GM19438 (cell line): ENCODE measurements around the gene ATP6V1E1.

Experiments
- ATAC-seq: cut with Tn5 transposase; IDR thresholded peaks from one replicate; pipeline ENCODE4 v1.9.1; 2021; ENCODE audit warnings: low read depth; ENCODE audit not compliant: unreplicated experiment

Gene ATP6V1E1

GRCh38 chr22:17634696-17635095 is 6.1 kb upstream of the ATP6V1E1 start:
- no peak for ATAC-seq

GRCh38 chr22:17633998-17634323 is 5.4 kb upstream of the ATP6V1E1 start:
- no peak for ATAC-seq

DNA sequence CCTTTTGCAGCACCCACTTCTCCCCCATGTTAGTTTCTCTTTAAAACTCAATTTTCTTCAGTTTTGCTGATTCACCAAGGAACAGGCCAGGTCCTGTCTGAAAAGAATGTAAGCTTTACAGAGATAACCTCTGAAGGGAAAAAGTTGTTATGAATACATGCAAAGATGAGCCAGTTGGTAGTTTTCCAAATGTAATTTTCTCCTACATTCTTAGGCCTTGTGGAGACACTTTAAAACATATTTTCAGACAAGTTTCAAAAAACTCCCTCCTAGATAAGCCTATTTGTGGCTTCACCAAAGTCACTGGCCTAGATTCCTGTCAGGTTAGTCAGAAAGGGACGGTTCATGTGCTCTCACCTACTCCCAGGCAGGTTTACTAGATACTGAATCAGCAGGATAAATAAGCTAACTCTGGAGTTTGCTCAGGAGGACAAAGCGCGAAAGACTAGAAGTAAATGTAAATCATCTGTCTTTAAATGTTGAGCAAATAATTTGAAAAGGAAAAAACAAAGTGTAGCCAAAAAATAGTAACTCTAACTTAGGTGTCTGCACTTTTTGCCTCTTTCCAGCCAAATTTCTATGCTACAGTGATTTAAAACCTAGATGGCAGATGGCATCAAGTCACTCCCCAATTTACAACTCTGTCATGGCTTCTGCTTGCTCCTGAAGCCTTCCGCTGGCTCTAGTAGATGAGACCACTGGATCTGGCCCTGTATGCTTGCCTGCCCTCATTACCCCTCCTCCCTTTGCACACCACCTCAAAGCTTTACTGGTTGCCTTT is 4.9 kb upstream of the ATP6V1E1 start:
- no peak for ATAC-seq

DNA sequence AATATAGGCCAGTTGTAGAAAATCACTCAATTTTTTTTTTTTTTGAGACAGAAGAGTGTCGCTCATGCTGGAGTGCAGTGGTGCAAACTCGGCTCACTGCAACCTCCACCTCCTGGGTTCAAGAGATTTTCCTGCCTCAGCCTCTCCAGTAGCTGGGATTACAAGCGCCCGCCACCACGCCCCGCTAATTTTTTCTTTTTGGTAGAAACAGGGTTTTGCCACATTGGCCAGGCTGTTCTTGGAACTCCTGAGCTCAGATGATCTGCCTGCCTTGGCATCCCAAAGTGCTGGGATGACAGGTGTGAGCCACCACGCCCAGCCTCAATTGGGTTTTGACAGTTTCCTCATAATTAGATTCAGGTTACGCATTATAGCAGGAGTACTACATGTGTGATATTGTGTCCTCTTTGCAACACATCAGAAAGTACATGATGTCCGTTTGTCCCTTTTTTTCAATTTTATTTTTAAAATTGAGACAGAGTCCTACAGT is 2.6 kb upstream of the ATP6V1E1 start:
- no peak for ATAC-seq

DNA sequence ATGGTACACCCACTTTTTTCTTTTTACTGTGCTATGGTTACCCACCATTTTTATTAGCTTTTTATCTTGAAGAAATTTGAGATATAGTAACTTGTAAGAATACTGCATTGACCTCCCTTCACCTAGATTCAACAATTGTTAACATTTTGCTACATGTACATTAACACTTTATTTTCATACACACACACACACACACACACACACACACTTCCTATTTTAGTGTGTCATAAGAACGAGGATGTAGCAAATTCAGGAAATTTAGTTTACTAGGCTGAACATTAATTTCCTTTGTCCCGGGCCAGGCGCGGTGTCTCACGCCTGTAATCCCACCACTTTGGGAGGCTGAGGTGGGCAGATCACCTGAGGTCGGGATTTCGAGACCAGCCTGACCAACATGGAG is 1.1 kb upstream of the ATP6V1E1 start:
- ATAC-seq, result no peak

- no peak for ATAC-seq
Observed at GRCh38 chr22:17629173-17629489, 582 bp upstream of the ATP6V1E1 start.

GRCh38 chr22:17627961-17628405 is 566 bp downstream of the ATP6V1E1 start:
- no peak for ATAC-seq

DNA sequence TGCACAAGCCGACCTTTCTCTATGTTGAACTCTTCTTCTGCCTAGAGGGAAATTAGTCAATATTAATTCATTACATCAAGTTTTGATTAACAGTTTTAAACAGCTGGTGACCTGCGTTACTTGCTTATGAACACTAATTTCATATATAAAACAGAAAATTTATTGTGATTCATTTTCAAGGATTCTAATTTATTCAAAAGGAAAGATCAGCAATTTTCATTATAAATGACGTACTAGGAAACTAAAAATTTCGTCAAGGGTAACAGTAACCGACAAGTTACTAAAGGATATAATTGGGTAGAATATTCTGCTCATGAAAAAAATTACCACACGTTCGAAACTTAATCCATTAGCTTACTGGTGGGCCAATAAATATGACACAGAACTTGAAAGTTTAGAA is 15.3 kb downstream of the ATP6V1E1 start:
- ATAC-seq, result no peak

DNA sequence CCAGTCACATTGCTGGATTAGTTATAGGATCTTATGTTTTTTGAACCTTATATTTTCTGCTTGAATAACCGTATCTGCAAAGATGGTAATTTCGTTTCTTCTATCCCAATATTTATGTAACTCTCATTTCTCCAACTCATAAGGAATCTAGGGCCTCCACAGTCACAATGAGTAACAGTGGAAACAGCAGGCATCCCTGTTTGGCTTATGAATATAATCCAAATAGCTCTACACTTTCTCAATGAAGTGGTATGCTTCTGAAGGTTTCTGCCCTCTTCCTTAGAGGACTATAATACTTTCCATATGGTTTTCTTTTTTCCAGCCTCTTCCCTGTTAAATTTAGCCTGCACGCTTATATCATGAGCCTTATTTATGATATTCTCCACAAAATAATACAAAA is 16.5 kb downstream of the ATP6V1E1 start:
- no peak for ATAC-seq

- no peak for ATAC-seq
Observed at GRCh38 chr22:17607891-17608521, 20.5 kb downstream of the ATP6V1E1 start.

DNA sequence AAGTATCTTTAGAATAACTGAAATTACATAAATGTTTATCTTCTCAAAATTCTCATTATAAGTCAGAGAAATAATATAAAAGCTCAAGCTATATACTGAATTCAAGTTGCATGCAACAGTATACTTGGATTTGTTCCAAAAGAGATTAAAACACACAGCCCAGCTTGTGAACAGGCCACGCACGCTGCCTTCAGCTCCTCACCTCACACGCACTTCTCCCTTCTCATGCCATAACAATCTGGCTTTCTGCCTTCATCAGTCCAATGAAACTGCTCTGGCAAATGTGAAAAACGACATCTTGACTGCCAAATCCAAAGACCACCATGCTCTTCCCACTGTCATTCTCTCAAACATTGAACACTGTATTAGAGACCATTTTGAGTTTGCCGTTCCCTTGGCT is 22.1 kb downstream of the ATP6V1E1 start:
- no peak for ATAC-seq

GRCh38 chr22:17603668-17604067 is 24.9 kb downstream of the ATP6V1E1 start:
- ATAC-seq, result no peak

DNA sequence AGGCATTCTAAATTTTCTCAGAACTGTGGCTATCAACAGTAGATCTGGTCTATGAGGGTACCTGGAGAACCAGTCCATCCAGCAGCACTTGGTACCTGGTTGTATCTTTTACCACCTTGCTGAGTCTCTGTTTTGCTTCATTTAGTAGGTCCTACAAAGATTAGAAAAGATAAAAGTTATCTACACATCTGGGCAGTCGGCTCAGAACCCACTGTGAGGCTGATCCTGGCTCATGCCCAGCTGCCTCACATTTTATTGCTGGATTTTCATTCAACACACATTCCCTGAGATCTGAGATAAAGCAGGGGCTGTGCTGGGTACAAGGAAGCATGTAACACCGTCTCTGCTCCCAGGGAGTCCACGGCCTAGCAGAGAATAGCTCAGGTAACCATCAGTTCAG is 27.5 kb downstream of the ATP6V1E1 start:
- no peak for ATAC-seq

DNA sequence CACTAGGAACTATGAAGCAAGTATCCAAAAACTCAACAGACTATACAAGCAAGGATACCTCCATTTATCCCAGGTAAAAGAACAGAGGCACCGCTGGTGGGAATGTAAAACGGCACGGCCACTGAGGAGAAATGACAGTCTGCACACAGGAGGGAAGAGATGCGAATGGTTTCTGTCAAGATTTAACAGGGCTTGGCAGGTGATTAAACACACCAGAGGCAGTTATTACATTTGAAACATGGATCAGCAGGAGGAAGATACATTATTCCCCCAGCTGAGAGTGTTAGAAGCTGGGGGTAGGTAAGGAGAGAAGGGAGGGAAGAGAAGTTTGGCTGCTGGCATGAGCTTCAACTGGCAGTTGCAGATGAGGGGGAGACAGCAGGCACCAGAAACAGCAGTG is 30.2 kb downstream of the ATP6V1E1 start:
- ATAC-seq, result no peak

DNA sequence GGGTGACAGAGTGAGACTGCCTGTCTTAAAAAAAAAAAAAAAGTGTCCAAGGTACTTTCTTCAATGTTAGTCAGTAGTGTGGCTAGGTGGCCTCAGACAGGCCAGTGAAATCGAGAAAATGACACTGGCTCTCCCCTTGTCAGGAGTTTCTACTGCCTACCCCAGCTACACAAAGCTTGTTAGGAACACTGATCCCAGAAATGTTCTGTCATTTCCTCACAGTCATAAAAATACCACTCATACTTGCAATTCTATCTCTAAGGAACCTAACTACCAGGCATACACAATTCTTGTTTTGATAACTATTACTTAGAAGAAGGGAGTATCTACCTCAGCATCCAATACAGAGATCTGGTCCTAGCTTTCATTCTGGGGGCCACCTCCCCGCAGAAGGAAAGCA is 31.3 kb downstream of the ATP6V1E1 start:
- ATAC-seq, result no peak

- no peak for ATAC-seq
Observed at GRCh38 chr22:17596226-17596625, 32.3 kb downstream of the ATP6V1E1 start.

- ATAC-seq, result no peak
Observed at GRCh38 chr22:17592201-17592600, 36.3 kb downstream of the ATP6V1E1 start.

GRCh38 chr22:17590586-17590985 is 38.0 kb downstream of the ATP6V1E1 start:
- ATAC-seq, result no peak

DNA sequence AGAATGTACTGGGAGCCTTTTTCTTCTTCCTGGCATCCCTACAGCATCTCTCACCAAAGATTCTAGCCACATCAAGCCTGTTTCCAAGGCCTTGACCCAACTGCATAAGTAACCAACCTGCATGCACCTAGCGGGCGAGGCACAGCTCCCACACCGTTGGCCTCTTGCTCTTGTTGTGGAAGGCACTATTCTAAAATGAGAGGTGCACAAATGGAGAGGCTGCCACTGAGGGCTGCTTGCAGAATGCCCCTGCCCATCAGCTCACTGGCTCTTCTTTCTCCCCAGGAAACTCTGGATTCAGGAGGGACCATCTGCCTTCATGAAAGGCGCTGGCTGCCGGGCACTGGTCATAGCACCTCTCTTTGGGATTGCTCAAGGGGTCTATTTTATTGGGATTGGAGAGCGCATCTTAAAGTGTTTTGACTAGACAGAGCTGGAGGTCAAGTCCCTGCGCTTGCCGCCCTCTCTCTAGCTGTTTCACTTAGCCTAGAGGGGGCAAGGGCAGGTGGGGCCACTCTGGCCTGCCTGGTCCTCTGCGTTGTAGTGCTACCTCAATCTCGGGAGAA is 38.7 kb downstream of the ATP6V1E1 start:
- ATAC-seq, result no peak

GRCh38 chr22:17588606-17589005 is 39.9 kb downstream of the ATP6V1E1 start:
- no peak for ATAC-seq

GRCh38 chr22:17587629-17588028 is 40.9 kb downstream of the ATP6V1E1 start:
- no peak for ATAC-seq

DNA sequence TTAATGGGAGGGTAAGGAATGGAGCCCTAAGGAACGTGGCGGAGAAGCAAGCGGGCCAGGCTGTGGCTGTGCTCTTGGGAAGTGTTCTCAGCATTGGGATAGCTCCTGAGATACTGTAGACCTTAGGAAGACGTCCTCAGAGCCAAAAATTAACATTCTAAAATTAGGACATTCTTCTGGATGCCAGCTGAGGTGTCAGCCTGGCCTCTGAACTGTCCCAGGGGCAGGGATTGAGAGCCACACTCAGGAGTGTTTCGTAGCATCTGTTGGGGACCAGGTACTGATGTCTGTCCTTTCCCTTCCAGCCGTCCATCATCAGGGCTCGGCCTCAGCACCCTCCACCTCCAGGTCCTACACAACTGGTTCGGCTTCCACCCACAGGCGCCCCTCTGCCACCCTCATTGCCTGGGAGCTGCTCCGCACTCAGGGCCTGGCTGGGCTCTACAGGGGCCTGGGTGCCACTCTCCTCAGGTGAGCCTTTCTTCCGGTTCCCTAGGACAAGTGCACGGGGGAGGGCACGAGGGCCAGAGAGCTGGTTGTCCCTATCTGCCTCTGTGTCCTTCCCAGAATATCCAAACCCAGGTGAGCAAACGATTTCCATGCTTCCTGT is 41.6 kb downstream of the ATP6V1E1 start:
- no peak for ATAC-seq
